Suprapubic skin (tissue), 4 donors: ENCODE results near the gene AP5S1. TPM values are rescaled to one million over a fixed set of nuclear protein-coding genes. Genes with fewer than 3 reads are reported as not detected.

Experiments
- DNase-seq, 2 donors: peaks; one replicate each; pipeline ENCODE4 v3.0.0-alpha.2; 2019; ENCODE audit warnings: low spot score in 2 of 2
- H3K27ac ChIP-seq: fragments of 200-600 bp; sonication (generic); one replicate; pipeline ENCODE4 v1.5.1; 2019
- H3K27me3 ChIP-seq: fragments of 200-600 bp; sonication (generic); one replicate; pipeline ENCODE4 v1.5.1; 2019
- H3K36me3 ChIP-seq: fragments of 200-600 bp; sonication (generic); one replicate; pipeline ENCODE4 v1.5.1; 2019
- H3K4me1 ChIP-seq: fragments of 200-600 bp; sonication (generic); one replicate; pipeline ENCODE4 v1.5.1; 2019
- H3K4me3 ChIP-seq: fragments of 200-600 bp; sonication (generic); one replicate; pipeline ENCODE4 v1.5.1; 2019; ENCODE audit warnings: mild to moderate bottlenecking
- H3K9me3 ChIP-seq: fragments of 200-600 bp; sonication (generic); one replicate; pipeline ENCODE4 v1.5.1; 2019
- CTCF ChIP-seq, 2 donors: fragments of 200-600 bp in 1 of 2; fragments of 450-650 bp in 1 of 2; sonication (generic) in 1 of 2; IDR thresholded peaks; one replicate each; pipeline ENCODE4 v1.5.1; 2016 to 2019; ENCODE audit warnings: antibody characterized with exemption in 2 of 2, mild to moderate bottlenecking in 1 of 2, moderate library complexity in 1 of 2
- EP300 ChIP-seq: sonication (generic); formaldehyde crosslinking; IDR thresholded peaks from one replicate; pipeline ENCODE4 v1.6.1; 2017; ENCODE audit warnings: antibody characterized with exemption
- POLR2A ChIP-seq, 2 donors: fragments of 450-650 bp; IDR thresholded peaks; one replicate each; pipeline ENCODE4 v1.6.1; 2017; ENCODE audit warnings: antibody characterized with exemption in 2 of 2, mild to moderate bottlenecking in 2 of 2, moderate library complexity in 2 of 2
- POLR2AphosphoS5 ChIP-seq, 3 donors: sonication (generic); formaldehyde crosslinking; IDR thresholded peaks; one replicate each; pipeline ENCODE4 v1.6.1; 2017; ENCODE audit warnings: antibody characterized with exemption in 3 of 3
- WGBS: methylation state at CpG from one replicate; pipeline ENCODE4 v1.1.5; 2018; 5-methylcytosine and 5-hydroxymethylcytosine counted together
- total RNA-seq, 4 donors: library from RNA; depleted of rRNA; stranded (reverse); fragments of >200 nt; gene quantifications; one replicate each; pipeline ENCODE4 v1.1.0, GENCODE V29; 2016

The AP5S1 gene
- total RNA-seq, 4 donors from 2014 or later, result 7.7 to 18.3 (median 14.3) TPM

- DNase-seq, result no peak
- no peak for TF ChIP-seq POLR2AphosphoS5 (IDR thresholded peaks at IDR 0.05)
- TF ChIP-seq POLR2A (IDR thresholded peaks at IDR 0.05), result no peak
- TF ChIP-seq EP300, result no peak
- TF ChIP-seq CTCF (IDR thresholded peaks at IDR 0.05), result no peak
- Histone ChIP-seq H3K27ac (no peak overlapping the region), H3K27me3 (no peaks in the 10 kb centered on the region), H3K4me1 (peaks cover 8% of the 10 kb centered on the region), H3K4me3 (no peak overlapping the region), H3K9me3 (no peaks in the 10 kb centered on the region), H3K36me3 (peaks cover 68% of the 10 kb centered on the region)
- WGBS, result 60% methylated on average over 14 of the region's 14 CpGs
These were observed 37.1 kb downstream of the AP5S1 start for GRCh38 chr20:3857405-3857804.

- 98% methylated on average over 6 of the region's 6 CpGs for WGBS
- Histone ChIP-seq H3K36me3 (peaks cover 81% of the 10 kb centered on the region), H3K27me3 (no peaks in the 10 kb centered on the region), H3K9me3 (no peaks in the 10 kb centered on the region), H3K4me1 (peaks cover 8% of the 10 kb centered on the region), H3K4me3 (no peak overlapping the region), H3K27ac (no peak overlapping the region)
- TF ChIP-seq CTCF (IDR thresholded peaks at IDR 0.05) (no peak), EP300 (no peak), POLR2A (IDR thresholded peaks at IDR 0.05) (no peak), POLR2AphosphoS5 (IDR thresholded peaks at IDR 0.05) (no peak)
- DNase-seq, result no peak
These were observed 38.3 kb downstream of the AP5S1 start for GRCh38 chr20:3858689-3859088.

- WGBS, result 96% methylated on average over 7 of the region's 7 CpGs
- H3K27me3 ChIP-seq, result no peaks in the 10 kb centered on the region
- no peak overlapping the region for H3K4me3 ChIP-seq
- H3K4me1 ChIP-seq, result no peaks in the 10 kb centered on the region
- TF ChIP-seq POLR2A (IDR thresholded peaks at IDR 0.05) (no peak), CTCF (IDR thresholded peaks at IDR 0.05) (no peak)
- H3K36me3 ChIP-seq, result peaks cover 96% of the 10 kb centered on the region
- no peak overlapping the region for H3K27ac ChIP-seq
- DNase-seq, result no peak
- no peaks in the 10 kb centered on the region for H3K9me3 ChIP-seq
These were observed 40.8 kb downstream of the AP5S1 start for GRCh38 chr20:3861191-3861590.

GRCh38 chr20:3862333-3862732 is 42.0 kb downstream of the AP5S1 start:
- Histone ChIP-seq H3K27ac (no peak overlapping the region), H3K4me3 (no peak overlapping the region), H3K36me3 (peaks cover 98% of the 10 kb centered on the region), H3K27me3 (no peaks in the 10 kb centered on the region), H3K9me3 (no peaks in the 10 kb centered on the region), H3K4me1 (no peaks in the 10 kb centered on the region)
- no peak for TF ChIP-seq CTCF (IDR thresholded peaks at IDR 0.05)
- no peak for TF ChIP-seq POLR2AphosphoS5 (IDR thresholded peaks at IDR 0.05)
- TF ChIP-seq EP300, result no peak
- TF ChIP-seq POLR2A (IDR thresholded peaks at IDR 0.05), result no peak
- 100% methylated on average over 1 of the region's 1 CpG for WGBS
- DNase-seq, result no peak

- Histone ChIP-seq H3K27me3 (no peaks in the 10 kb centered on the region), H3K4me3 (no peak overlapping the region), H3K4me1 (no peaks in the 10 kb centered on the region), H3K27ac (no peak overlapping the region), H3K36me3 (peaks cover 93% of the 10 kb centered on the region), H3K9me3 (no peaks in the 10 kb centered on the region)
- WGBS, result 83% methylated on average over 7 of the region's 7 CpGs
- no peak for TF ChIP-seq POLR2AphosphoS5 (IDR thresholded peaks at IDR 0.05)
- no peak for TF ChIP-seq EP300
- TF ChIP-seq CTCF (IDR thresholded peaks at IDR 0.05), result no peak
- TF ChIP-seq POLR2A (IDR thresholded peaks at IDR 0.05), result no peak
- no peak for DNase-seq
These were observed 43.0 kb downstream of the AP5S1 start for GRCh38 chr20:3863317-3863716.
